ENCODE data around the gene MMAA.
"Not testable (repeated sequence)": the region's sequence is repeated elsewhere in the genome, so short reads cannot be mapped to it uniquely, and the experiment has no call there.

GRCh38 chr4:145589381-145589780, 29.8 kb upstream of the MMAA start:
- not testable (repeated sequence) for TF ChIP-seq POLR2AphosphoS5 (IDR thresholded peaks at IDR 0.05); CTCF (IDR thresholded peaks at IDR 0.05; ENCODE audit: poor library complexity, severe bottlenecking)

Measured in neural cell (in vitro differentiated cells).